Peyer's patch (tissue), 4 donors: ENCODE data around the gene CISD3. TPM values are rescaled to one million over a fixed set of nuclear protein-coding genes. Genes with fewer than 3 reads are reported as not detected.

Source experiments
- DNase-seq, 3 donors: peaks; one replicate each; pipeline ENCODE4 v3.0.0-alpha.2; 2017 to 2019
- H3K27ac ChIP-seq, 4 donors: fragments of 200-600 bp; sonication (generic); one replicate each; pipeline ENCODE4 v1.5.1; 2016 to 2019
- H3K27me3 ChIP-seq, 2 donors: fragments of 200-600 bp; sonication (generic); one replicate each; pipeline ENCODE4 v1.5.1; 2019
- H3K36me3 ChIP-seq, 3 donors: fragments of 200-600 bp; sonication (generic); one replicate each; pipeline ENCODE4 v1.5.1; 2016 to 2019
- H3K4me1 ChIP-seq, 4 donors: fragments of 200-600 bp; sonication (generic); one replicate each; pipeline ENCODE4 v1.5.1; 2016 to 2019
- H3K4me3 ChIP-seq, 4 donors: fragments of 200-600 bp; sonication (generic); 1 replicate in 3 of 4; 2 replicates in 1 of 4; pipeline ENCODE4 v1.5.1; 2016 to 2019; ENCODE audit warnings: mild to moderate bottlenecking in 1 of 4
- H3K9me3 ChIP-seq, 4 donors: fragments of 200-600 bp; sonication (generic); one replicate each; pipeline ENCODE4 v1.5.1; 2016 to 2019; ENCODE audit warnings: mild to moderate bottlenecking in 1 of 4
- CTCF ChIP-seq, 6 experiments: fragments of 450-650 bp in 4 of 6; fragments of 200-600 bp in 2 of 6; sonication (generic) in 1 of 6; IDR thresholded peaks; one replicate each; pipeline ENCODE4 v1.5.1; 2017 to 2019; ENCODE audit warnings: antibody characterized with exemption in 6 of 6, mild to moderate bottlenecking in 3 of 6, moderate library complexity in 1 of 6
- POLR2A ChIP-seq, 2 donors: fragments of 450-650 bp; IDR thresholded peaks; one replicate each; pipeline ENCODE4 v1.5.1; 2017; ENCODE audit warnings: antibody characterized with exemption in 2 of 2, mild to moderate bottlenecking in 2 of 2, moderate library complexity in 2 of 2
- total RNA-seq, 4 donors: library from RNA; depleted of rRNA; stranded (reverse); fragments of >200 nt; gene quantifications; one replicate each; pipeline ENCODE4 v1.1.0, GENCODE V29; 2016

CISD3 gene
- total RNA-seq, 4 donors from 2014 or later, result 10.7 to 55.0 (median 43.2) TPM

DNA sequence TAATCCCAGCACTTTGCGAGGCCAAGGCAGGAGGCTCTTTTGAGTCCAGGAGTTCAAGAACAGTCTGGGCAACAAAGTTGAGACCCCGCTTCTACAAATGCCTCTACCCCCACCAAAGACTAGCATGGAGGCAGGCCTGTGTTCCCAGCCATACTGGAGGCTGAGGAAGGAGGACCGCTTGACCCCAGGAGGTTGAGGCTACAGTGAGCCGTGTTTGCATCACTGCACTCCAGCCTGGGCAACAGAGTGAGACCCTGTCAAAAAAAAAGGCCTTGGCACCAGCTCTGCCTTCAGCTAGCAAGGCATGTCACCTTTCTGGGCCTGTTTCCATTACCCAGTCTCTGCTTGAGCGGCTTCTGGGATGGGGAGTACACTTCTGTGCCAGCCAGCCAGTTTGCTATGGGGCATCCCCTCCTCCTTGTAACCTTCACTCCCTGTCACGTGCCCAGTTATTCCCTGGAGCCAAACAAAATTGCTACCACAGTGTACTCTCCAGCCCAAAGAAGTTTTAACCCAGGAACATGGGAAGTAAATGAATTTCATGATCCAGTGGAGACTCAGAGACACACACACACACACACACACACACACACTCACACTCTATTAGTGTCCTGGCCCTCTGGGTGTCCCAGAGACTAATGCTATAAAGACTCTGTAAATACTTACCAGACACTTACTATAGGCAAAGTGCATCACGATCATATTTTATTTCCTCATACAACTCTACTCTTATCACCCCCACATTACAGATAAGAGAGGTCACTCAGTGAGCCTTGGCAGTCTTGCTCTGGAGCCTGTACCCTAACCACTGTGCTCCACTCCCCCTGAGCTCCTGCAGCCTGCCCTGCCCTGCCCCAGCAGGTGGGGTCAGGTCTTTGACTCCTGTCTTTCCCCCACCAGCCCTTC is 2.5 kb downstream of the CISD3 start:
- Histone ChIP-seq H3K9me3 (no peaks in the 10 kb centered on the region), H3K27ac (peak overlapping the region; percentile 91 to 99 (median 96)), H3K27me3 (no peaks in the 10 kb centered on the region), H3K4me3 (peak overlapping the region in 2 of 4 donors; percentile 84 to 96), H3K4me1 (peaks cover 12 to 62% (median 27%) of the 10 kb centered on the region in 4 donors), H3K36me3 (peaks cover 0 to 19% (median 0%) of the 10 kb centered on the region in 3 donors)
- peak in 2 of 6 experiments; percentile 1 to 4 for TF ChIP-seq CTCF (IDR thresholded peaks at IDR 0.05)
- peak; percentile 51 to 64 for TF ChIP-seq POLR2A (IDR thresholded peaks at IDR 0.05)
- DNase-seq, result peak in 2 of 3 donors; percentile 71 to 75

- Histone ChIP-seq H3K27ac (peak overlapping the region in 3 of 4 donors; percentile 78 to 99 (median 97)), H3K9me3 (no peaks in the 10 kb centered on the region), H3K27me3 (no peaks in the 10 kb centered on the region), H3K4me3 (no peak overlapping the region), H3K36me3 (peaks cover 0 to 25% (median 0%) of the 10 kb centered on the region in 3 donors), H3K4me1 (peaks cover 12 to 59% (median 20%) of the 10 kb centered on the region in 4 donors)
- TF ChIP-seq POLR2A (IDR thresholded peaks at IDR 0.05) (no peak), CTCF (IDR thresholded peaks at IDR 0.05) (peak in 1 of 6 experiments; percentile 0)
- peak in 1 of 3 donors; percentile 55 for DNase-seq
Measured at GRCh38 chr17:38733282-38733981, 3.3 kb downstream of the CISD3 start.

- H3K4me3 ChIP-seq, result no peak overlapping the region
- peak overlapping the region in 2 of 4 donors; percentile 78 to 99 for H3K27ac ChIP-seq
- no peaks in the 10 kb centered on the region for H3K9me3 ChIP-seq
- H3K36me3 ChIP-seq, result peaks cover 0 to 34% (median 0%) of the 10 kb centered on the region in 3 donors
- peaks cover 9 to 59% (median 13%) of the 10 kb centered on the region in 4 donors for H3K4me1 ChIP-seq
- TF ChIP-seq CTCF (IDR thresholded peaks at IDR 0.05) (peak in 5 of 6 experiments; percentile 7 to 25 (median 17)), POLR2A (IDR thresholded peaks at IDR 0.05) (no peak)
- no peaks in the 10 kb centered on the region for H3K27me3 ChIP-seq
- DNase-seq, result peak in 2 of 3 donors; percentile 38 to 50
Measured at GRCh38 chr17:38733982-38734973, 4.1 kb downstream of the CISD3 start.

DNA sequence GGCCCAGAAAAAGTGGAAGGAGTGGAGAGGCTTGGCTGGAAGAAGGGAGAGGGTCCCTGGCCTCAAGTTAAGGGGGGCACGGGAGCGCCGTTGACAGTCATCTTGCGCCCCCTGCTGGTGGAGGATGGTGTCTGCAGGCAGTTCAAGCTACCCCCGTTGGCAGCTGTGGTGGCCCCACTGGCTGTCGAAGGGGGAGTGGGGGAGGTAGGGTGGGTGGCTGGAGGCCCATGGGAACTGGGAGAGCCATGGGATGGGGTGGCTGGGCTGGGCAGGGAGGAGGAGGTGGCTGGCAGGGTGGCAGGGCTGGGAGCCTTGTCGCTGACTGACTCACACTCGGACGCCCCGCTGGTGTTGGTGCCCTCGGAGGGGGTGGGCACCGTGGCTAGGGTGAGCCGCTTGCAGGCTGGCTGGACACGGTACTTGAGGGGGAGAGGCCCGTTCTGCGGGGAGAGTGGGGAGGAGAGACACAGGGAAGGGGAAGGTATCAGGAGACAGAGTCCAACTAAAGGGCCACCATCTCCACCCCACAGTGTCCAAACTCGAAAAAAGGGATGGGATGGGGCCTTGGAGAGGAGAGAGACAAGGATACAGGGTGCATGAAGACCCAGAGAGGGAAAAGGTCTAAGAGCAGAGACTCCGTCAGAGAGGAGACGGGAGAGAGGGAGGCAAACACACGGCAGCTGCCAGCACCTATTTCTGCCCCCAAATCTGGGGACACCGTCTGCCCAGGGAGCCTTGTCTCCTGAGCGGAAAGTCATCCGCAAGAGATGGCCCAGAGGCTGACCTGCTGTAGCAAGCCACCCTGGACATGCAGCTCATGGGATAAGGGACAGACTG is 5.2 kb downstream of the CISD3 start:
- H3K9me3 ChIP-seq, result no peaks in the 10 kb centered on the region
- no peaks in the 10 kb centered on the region for H3K27me3 ChIP-seq
- peaks cover 7 to 65% (median 12%) of the 10 kb centered on the region in 4 donors for H3K4me1 ChIP-seq
- no peak overlapping the region for H3K4me3 ChIP-seq
- H3K27ac ChIP-seq, result no peak overlapping the region
- H3K36me3 ChIP-seq, result peaks cover 0 to 38% (median 0%) of the 10 kb centered on the region in 3 donors
- DNase-seq, result peak; percentile 68 to 82 (median 76)
- TF ChIP-seq CTCF (IDR thresholded peaks at IDR 0.05) (peak; percentile 81 to 97 (median 93)), POLR2A (IDR thresholded peaks at IDR 0.05) (no peak)
